IMR-90 (cell line): ENCODE data around the gene TNFRSF4. TPM values are rescaled to one million over a fixed set of nuclear protein-coding genes. Genes with fewer than 3 reads are reported as not detected.

Source experiments
- microRNA-seq, 2 experiments: library from miRNA; stranded (forward) in 1 of 2; unstranded in 1 of 2; fragments of 10-50 nt in 1 of 2; fragments of <30 nt in 1 of 2; gene quantifications in 1 of 2; microRNA quantifications in 1 of 2; one replicate each; pipeline versions ENCODE3 to v1.1.0; 2013 to 2020; ENCODE audit not compliant: insufficient read depth in 1 of 2, insufficient read length in 1 of 2, unreplicated experiment in 1 of 2
- polyA plus RNA-seq, 3 experiments: library from polyadenylated mRNA; depleted of rRNA; stranded (reverse); fragments of >200 nt; gene quantifications; 2 replicates each; pipeline ENCODE4 v1.2.3, GENCODE V29; 2012; ENCODE audit warnings: low replicate concordance in 1 of 3
- small RNA-seq, 5 experiments: library from RNA; depleted of rRNA; stranded (forward); fragments of <200 nt; gene quantifications; one replicate each; pipeline ENCODE3, GENCODE V24; 2012
- total RNA-seq: library from RNA; depleted of rRNA; stranded (reverse); fragments of >200 nt; gene quantifications from 2 replicates; pipeline ENCODE4 v1.2.3, GENCODE V29; 2012; rRNA removed

TNFRSF4 gene
- total and polyA plus RNA-seq, 2 of the 4 experiments (the other 2 are of a cell fraction), result 0.15 TPM; not detected in 1

Small RNAs within 50 kb of the gene (microRNA-seq; reads per million reads assigned to microRNA genes)
- gene MIR200A (7.3 to 12.4 reads per million in 2 experiments), gene MIR200B (13.4 to 37.3 reads per million in 2 experiments), gene MIR429 (2.1 to 11.3 reads per million in 2 experiments)

Small RNAs within 50 kb of the gene (small RNA-seq; reads per million reads assigned to genes)
- 0 to 21.7 (median 3.3) reads per million in 5 experiments for gene MIR200A
- gene MIR200B, result 0 to 1.8 (median 0.15) reads per million in 5 experiments
- 0 to 0.57 (median 0) reads per million in 5 experiments for gene MIR429

Other genes with a start within 250 kb of the TNFRSF4 start
- gene PLEKHN1, start 247.7 kb downstream of the TNFRSF4 start, total RNA-seq, result 0.28 and 0.54 TPM in 2 replicates
- gene PLEKHN1, start 247.7 kb downstream of the TNFRSF4 start, polyA plus RNA-seq (2012; rRNA removed), result 2.1 and 2.3 TPM in 2 replicates
- not detected in 2 replicates for gene PERM1, start 232.1 kb downstream of the TNFRSF4 start, total RNA-seq
- not detected in 2 replicates for gene PERM1, start 232.1 kb downstream of the TNFRSF4 start, polyA plus RNA-seq (2012; rRNA removed)
- gene HES4, start 214.1 kb downstream of the TNFRSF4 start, total RNA-seq, result 1.4 and 3.1 TPM in 2 replicates
- gene HES4, start 214.1 kb downstream of the TNFRSF4 start, polyA plus RNA-seq (2012; rRNA removed), result 11.7 and 18.9 TPM in 2 replicates
- 92.2 and 105 TPM in 2 replicates for gene ISG15, start 200.7 kb downstream of the TNFRSF4 start, total RNA-seq
- gene ISG15, start 200.7 kb downstream of the TNFRSF4 start, polyA plus RNA-seq (2012; rRNA removed), result 99.1 and 138 TPM in 2 replicates
- 8.1 and 11.4 TPM in 2 replicates for gene AGRN, start 194.0 kb downstream of the TNFRSF4 start, total RNA-seq
- 115 and 124 TPM in 2 replicates for gene AGRN, start 194.0 kb downstream of the TNFRSF4 start, polyA plus RNA-seq (2012; rRNA removed)
- gene RNF223, start 139.8 kb downstream of the TNFRSF4 start, total RNA-seq, result not detected in 2 replicates
- not detected in 2 replicates for gene RNF223, start 139.8 kb downstream of the TNFRSF4 start, polyA plus RNA-seq (2012; rRNA removed)
- 2.5 and 2.9 TPM in 2 replicates for gene C1orf159, start 98.1 kb downstream of the TNFRSF4 start, total RNA-seq
- 12.6 and 15.5 TPM in 2 replicates for gene C1orf159, start 98.1 kb downstream of the TNFRSF4 start, polyA plus RNA-seq (2012; rRNA removed)
- gene TTLL10, start 40.3 kb downstream of the TNFRSF4 start, total RNA-seq, result not detected in 2 replicates
- gene TTLL10, start 40.3 kb downstream of the TNFRSF4 start, polyA plus RNA-seq (2012; rRNA removed), result not detected in 2 replicates
- 0.18 TPM in 1 of 2 replicates, not detected in the other for gene TNFRSF18, start 7.6 kb downstream of the TNFRSF4 start, total RNA-seq
- gene TNFRSF18, start 7.6 kb downstream of the TNFRSF4 start, polyA plus RNA-seq (2012; rRNA removed), result 1.0 and 1.2 TPM in 2 replicates
- gene SDF4, start 17.8 kb upstream of the TNFRSF4 start, total RNA-seq, result 57.0 and 69.4 TPM in 2 replicates
- gene SDF4, start 17.8 kb upstream of the TNFRSF4 start, polyA plus RNA-seq (2012; rRNA removed), result 250 and 252 TPM in 2 replicates
- 12.2 and 18.3 TPM in 2 replicates for gene B3GALT6, start 18.1 kb upstream of the TNFRSF4 start, total RNA-seq
- 23.0 and 29.2 TPM in 2 replicates for gene B3GALT6, start 18.1 kb upstream of the TNFRSF4 start, polyA plus RNA-seq (2012; rRNA removed)
- gene C1QTNF12, start 32.6 kb upstream of the TNFRSF4 start, total RNA-seq, result 0.36 TPM in 1 of 2 replicates, not detected in the other
- 1.1 and 2.6 TPM in 2 replicates for gene C1QTNF12, start 32.6 kb upstream of the TNFRSF4 start, polyA plus RNA-seq (2012; rRNA removed)
- gene UBE2J2, start 59.7 kb upstream of the TNFRSF4 start, total RNA-seq, result 20.3 and 20.6 TPM in 2 replicates
- 62.3 and 67.5 TPM in 2 replicates for gene UBE2J2, start 59.7 kb upstream of the TNFRSF4 start, polyA plus RNA-seq (2012; rRNA removed)
- gene SCNN1D, start 66.3 kb upstream of the TNFRSF4 start, total RNA-seq, result 0.18 and 0.28 TPM in 2 replicates
- gene SCNN1D, start 66.3 kb upstream of the TNFRSF4 start, polyA plus RNA-seq (2012; rRNA removed), result 3.7 and 4.4 TPM in 2 replicates
- 13.3 and 15.3 TPM in 2 replicates for gene ACAP3, start 93.8 kb upstream of the TNFRSF4 start, total RNA-seq
- 58.2 and 75.2 TPM in 2 replicates for gene ACAP3, start 93.8 kb upstream of the TNFRSF4 start, polyA plus RNA-seq (2012; rRNA removed)
- 10.9 and 13.3 TPM in 2 replicates for gene PUSL1, start 94.4 kb upstream of the TNFRSF4 start, total RNA-seq
- 33.0 and 43.6 TPM in 2 replicates for gene PUSL1, start 94.4 kb upstream of the TNFRSF4 start, polyA plus RNA-seq (2012; rRNA removed)
- 52.5 and 56.1 TPM in 2 replicates for gene INTS11, start 110.5 kb upstream of the TNFRSF4 start, total RNA-seq
- gene INTS11, start 110.5 kb upstream of the TNFRSF4 start, polyA plus RNA-seq (2012; rRNA removed), result 123 and 134 TPM in 2 replicates
- gene CPTP, start 110.6 kb upstream of the TNFRSF4 start, total RNA-seq, result 2.7 and 3.1 TPM in 2 replicates
- 12.1 and 15.4 TPM in 2 replicates for gene CPTP, start 110.6 kb upstream of the TNFRSF4 start, polyA plus RNA-seq (2012; rRNA removed)
- under 0.01 TPM in 1 of 2 replicates, not detected in the other for gene TAS1R3, start 117.1 kb upstream of the TNFRSF4 start, total RNA-seq
- 0.05 and 0.06 TPM in 2 replicates for gene TAS1R3, start 117.1 kb upstream of the TNFRSF4 start, polyA plus RNA-seq (2012; rRNA removed)
- gene DVL1, start 135.3 kb upstream of the TNFRSF4 start, total RNA-seq, result 27.2 and 27.5 TPM in 2 replicates
- gene DVL1, start 135.3 kb upstream of the TNFRSF4 start, polyA plus RNA-seq (2012; rRNA removed), result 35.9 and 47.6 TPM in 2 replicates
- gene MXRA8, start 144.4 kb upstream of the TNFRSF4 start, total RNA-seq, result 92.5 and 97.8 TPM in 2 replicates
- 469 and 502 TPM in 2 replicates for gene MXRA8, start 144.4 kb upstream of the TNFRSF4 start, polyA plus RNA-seq (2012; rRNA removed)
- gene AURKAIP1, start 161.1 kb upstream of the TNFRSF4 start, total RNA-seq, result 45.7 and 63.0 TPM in 2 replicates
- gene AURKAIP1, start 161.1 kb upstream of the TNFRSF4 start, polyA plus RNA-seq (2012; rRNA removed), result 107 and 129 TPM in 2 replicates
- 53.9 and 61.1 TPM in 2 replicates for gene CCNL2, start 185.2 kb upstream of the TNFRSF4 start, total RNA-seq
- gene CCNL2, start 185.2 kb upstream of the TNFRSF4 start, polyA plus RNA-seq (2012; rRNA removed), result 209 and 239 TPM in 2 replicates
- 141 and 149 TPM in 2 replicates for gene MRPL20, start 193.1 kb upstream of the TNFRSF4 start, total RNA-seq
- gene MRPL20, start 193.1 kb upstream of the TNFRSF4 start, polyA plus RNA-seq (2012; rRNA removed), result 157 and 172 TPM in 2 replicates
- gene ANKRD65, start 207.1 kb upstream of the TNFRSF4 start, total RNA-seq, result under 0.01 TPM in 1 of 2 replicates, not detected in the other
- gene ANKRD65, start 207.1 kb upstream of the TNFRSF4 start, polyA plus RNA-seq (2012; rRNA removed), result 0.09 and 0.11 TPM in 2 replicates
- gene VWA1, start 221.5 kb upstream of the TNFRSF4 start, total RNA-seq, result 0.83 and 1.1 TPM in 2 replicates
- 6.1 and 9.2 TPM in 2 replicates for gene VWA1, start 221.5 kb upstream of the TNFRSF4 start, polyA plus RNA-seq (2012; rRNA removed)
- not detected in 2 replicates for gene ATAD3C, start 235.5 kb upstream of the TNFRSF4 start, total RNA-seq
- not detected in 2 replicates for gene ATAD3C, start 235.5 kb upstream of the TNFRSF4 start, polyA plus RNA-seq (2012; rRNA removed)